Right cardiac atrium (tissue), 5 donors: Measurements from ENCODE around the gene SOX11. TPM values are rescaled to one million over a fixed set of nuclear protein-coding genes. Genes with fewer than 3 reads are reported as not detected.
A peak's percentile ranks its signal among the peaks of the same experiment; 100 is the strongest.

Experiments
- ATAC-seq, 2 donors: fragments of 200-7000 bp; cut with Tn5 transposase; one replicate each; pipeline versions ENCODE4 v1.8.0 to v1.9.1; 2020; ENCODE audit warnings: moderate library complexity in 2 of 2, mild to moderate bottlenecking in 1 of 2
- DNase-seq, 3 donors: peaks; one replicate each; pipeline ENCODE4 v3.0.0-alpha.2; 2020
- H3K27ac ChIP-seq: one replicate; pipeline ENCODE4 v1.5.1; 2013; ENCODE audit warnings: mild to moderate bottlenecking, low read length, control low read depth, moderate library complexity
- H3K27me3 ChIP-seq: one replicate; pipeline ENCODE4 v1.6.1; 2013; ENCODE audit not compliant: control insufficient read depth, insufficient read depth
- H3K4me1 ChIP-seq: one replicate; pipeline ENCODE4 v1.6.1; 2013; ENCODE audit warnings: low read length; ENCODE audit not compliant: control insufficient read depth, insufficient read depth
- H3K4me3 ChIP-seq: one replicate; pipeline ENCODE4 v1.5.1; 2013; ENCODE audit warnings: low read length, control low read depth
- H3K9me3 ChIP-seq: one replicate; pipeline ENCODE4 v1.6.1; 2013; ENCODE audit warnings: low read length; ENCODE audit not compliant: control insufficient read depth
- WGBS: extraction: QIAGEN DNeasy Blood & Tissue Kit; methylation state at CpG from one replicate; pipeline ENCODE4 v1.1.7; 2013; 5-methylcytosine and 5-hydroxymethylcytosine counted together
- intact Hi-C, 4 donors: fragments of 100-400 bp; cut with DNase I; formaldehyde crosslinking; loops; one replicate each; pipeline versions ENCODE4 v1.11.0 to v1.14.0; 2022 to 2023
- polyA plus RNA-seq: library from polyadenylated mRNA; stranded (reverse); fragments of 200-250 nt; gene quantifications from one replicate; pipeline ENCODE4 v1.2.3, GENCODE V29; 2013
- total RNA-seq, 4 donors: library from RNA; stranded (reverse); fragmentation: NEBNext Ultra II Directional; extraction: Animal tissue kit (Norgen Biotek cat#: 25700); gene quantifications; one replicate each; pipeline ENCODE4 v1.2.1, GENCODE V29; 2021
- donor health status: healthy with polysubstance abuse.
- donor health status: DM: no; HTN: yes; CAD: no.
- donor health status: DM: no; HTN: no; CAD: no.
- donor health status: DM: no; HTN: yes; CAD: no; lungs with severe emphysema.
- donor health status: DM: yes; HTN: yes; CAD: no.

The SOX11 gene
- total and polyA plus RNA-seq, 5 donors = 0.22 to 1.1 (median 0.91) TPM

GRCh38 chr2:5700551-5700950 lies 8.4 kb downstream of the SOX11 start:
- Histone ChIP-seq H3K4me1 (no peaks in the 10 kb centered on the region), H3K4me3 (no peak overlapping the region), H3K9me3 (no peaks in the 10 kb centered on the region), H3K27me3 (peaks cover 5% of the 10 kb centered on the region), H3K27ac (no peak overlapping the region)
- WGBS = 93% methylated on average over 5 of the region's 5 CpGs
- no peak for DNase-seq
- ATAC-seq = no peak
- intact Hi-C loops = no loop called here

GRCh38 chr2:5701266-5701665 lies 9.1 kb downstream of the SOX11 start:
- peaks cover 5% of the 10 kb centered on the region for H3K27me3 ChIP-seq
- H3K27ac ChIP-seq = no peak overlapping the region
- H3K4me1 ChIP-seq = no peaks in the 10 kb centered on the region
- DNase-seq = no peak
- ATAC-seq = no peak
- H3K9me3 ChIP-seq = no peaks in the 10 kb centered on the region
- H3K4me3 ChIP-seq = no peak overlapping the region
- WGBS = 67% methylated on average over 3 of the region's 3 CpGs
- intact Hi-C loops = no loop called here

DNA sequence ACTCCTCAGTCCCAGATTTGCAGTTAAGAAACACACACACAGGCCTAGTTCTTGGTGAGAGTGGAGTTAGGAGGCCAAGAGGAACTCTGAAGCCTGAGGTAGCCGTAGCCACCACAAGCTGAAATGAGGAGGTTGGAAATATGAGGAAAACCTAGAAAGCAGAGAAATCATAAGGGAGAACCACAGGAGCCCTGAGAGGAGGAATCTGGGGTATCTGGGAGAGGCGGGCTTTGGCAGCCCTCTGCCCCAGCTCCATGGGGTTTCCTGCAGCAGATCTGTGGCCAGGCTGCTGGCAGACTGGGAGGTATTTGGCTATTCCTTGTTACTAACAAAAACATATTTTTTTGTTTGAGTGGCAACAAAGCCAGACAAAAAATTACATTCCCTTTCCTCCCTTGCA lies 11.0 kb downstream of the SOX11 start:
- no peak for ATAC-seq

DNA sequence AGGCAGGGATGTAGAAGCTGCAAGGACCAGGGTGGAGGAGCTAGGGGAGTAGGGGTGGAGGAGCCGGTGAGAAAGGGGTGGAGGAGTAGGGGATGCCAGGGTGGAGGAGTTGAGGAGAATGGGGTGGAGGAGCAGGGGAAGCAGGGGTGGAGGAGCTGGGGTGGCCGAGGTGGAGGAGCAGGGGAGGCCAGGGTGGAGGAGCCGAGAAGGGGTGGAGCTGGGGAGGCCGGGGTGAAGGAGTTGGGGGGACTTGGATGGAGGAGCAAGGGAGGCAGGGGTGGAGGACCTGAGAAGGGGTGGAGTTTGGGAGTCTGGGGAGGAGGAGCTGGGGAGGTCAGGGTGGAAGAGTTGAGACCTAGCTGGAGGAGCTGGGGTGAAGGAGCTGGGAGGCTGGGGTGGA lies 13.3 kb downstream of the SOX11 start:
- intact Hi-C loops = no loop called here
- WGBS = 94% methylated on average over 4 of the region's 4 CpGs
- Histone ChIP-seq H3K4me1 (no peaks in the 10 kb centered on the region), H3K27ac (no peak overlapping the region), H3K9me3 (no peaks in the 10 kb centered on the region), H3K4me3 (no peak overlapping the region), H3K27me3 (peaks cover 2% of the 10 kb centered on the region)
- ATAC-seq (no peak), DNase-seq (peak in 1 of 3 donors; percentile 53)

More for the DNA sequence above, 11.0 kb downstream of the SOX11 start:
- H3K27ac ChIP-seq = no peak overlapping the region
- DNase-seq = no peak
- no peak overlapping the region for H3K4me3 ChIP-seq
- peaks cover 2% of the 10 kb centered on the region for H3K27me3 ChIP-seq
- 94% methylated on average over 2 of the region's 2 CpGs for WGBS
- intact Hi-C loops = no loop called here
- no peaks in the 10 kb centered on the region for H3K4me1 ChIP-seq
- H3K9me3 ChIP-seq = no peaks in the 10 kb centered on the region

GRCh38 chr2:5706717-5707455 lies 14.7 kb downstream of the SOX11 start:
- Histone ChIP-seq H3K4me3 (no peak overlapping the region), H3K9me3 (no peaks in the 10 kb centered on the region), H3K4me1 (no peaks in the 10 kb centered on the region), H3K27ac (no peak overlapping the region), H3K27me3 (no peaks in the 10 kb centered on the region)
- intact Hi-C loops = no loop called here
- ATAC-seq (peak in 1 of 2 donors; percentile 26), DNase-seq (peak in 2 of 3 donors; percentile 40 to 44)
- 87% methylated on average over 56 of the region's 56 CpGs for WGBS

GRCh38 chr2:5710615-5711014 lies 18.4 kb downstream of the SOX11 start:
- DNase-seq = no peak
- WGBS = 56% methylated on average over 6 of the region's 6 CpGs
- ATAC-seq = no peak
- H3K4me3 ChIP-seq = no peak overlapping the region
- no peaks in the 10 kb centered on the region for H3K9me3 ChIP-seq
- intact Hi-C loops = no loop called here
- H3K27ac ChIP-seq = no peak overlapping the region
- no peaks in the 10 kb centered on the region for H3K4me1 ChIP-seq
- no peaks in the 10 kb centered on the region for H3K27me3 ChIP-seq

DNA sequence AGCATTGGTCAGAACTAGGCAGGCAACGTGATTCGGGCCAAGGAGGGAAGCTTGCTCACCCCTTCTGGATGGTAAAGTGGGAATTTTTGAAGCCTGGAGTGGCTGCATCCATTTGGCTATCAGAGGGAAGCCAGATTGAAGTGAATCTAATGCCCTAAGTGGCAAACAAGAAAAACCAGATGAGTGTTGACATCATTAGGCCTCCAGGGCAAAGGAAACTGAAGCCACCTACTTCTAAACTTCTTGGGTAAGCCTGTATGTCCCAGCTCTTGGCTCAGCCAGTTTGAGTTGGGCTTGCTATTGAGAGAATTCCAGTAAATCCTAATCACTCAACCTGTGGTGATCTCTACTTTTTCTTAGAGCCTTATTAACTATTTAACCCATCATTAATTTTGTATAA lies 20.9 kb downstream of the SOX11 start:
- Histone ChIP-seq H3K27me3 (no peaks in the 10 kb centered on the region), H3K4me3 (no peak overlapping the region), H3K4me1 (no peaks in the 10 kb centered on the region), H3K27ac (no peak overlapping the region), H3K9me3 (no peaks in the 10 kb centered on the region)
- 63% methylated on average over 2 of the region's 2 CpGs for WGBS
- DNase-seq (no peak), ATAC-seq (no peak)
- intact Hi-C loops = no loop called here

GRCh38 chr2:5719629-5720334 lies 27.6 kb downstream of the SOX11 start:
- no peak overlapping the region for H3K4me3 ChIP-seq
- DNase-seq (no peak), ATAC-seq (no peak)
- H3K27me3 ChIP-seq = no peaks in the 10 kb centered on the region
- intact Hi-C loops = no loop called here
- 82% methylated on average over 4 of the region's 4 CpGs for WGBS
- no peaks in the 10 kb centered on the region for H3K9me3 ChIP-seq
- no peak overlapping the region for H3K27ac ChIP-seq
- no peaks in the 10 kb centered on the region for H3K4me1 ChIP-seq

- Histone ChIP-seq H3K9me3 (no peaks in the 10 kb centered on the region), H3K4me3 (no peak overlapping the region), H3K4me1 (no peaks in the 10 kb centered on the region), H3K27ac (no peak overlapping the region), H3K27me3 (no peaks in the 10 kb centered on the region)
- no peak for DNase-seq
- no peak for ATAC-seq
- intact Hi-C loops = no loop called here
- WGBS = 40% methylated on average over 7 of the region's 7 CpGs
These were observed 28.2 kb downstream of the SOX11 start for GRCh38 chr2:5720426-5720825.

- DNase-seq = no peak
- intact Hi-C loops = no loop called here
- Histone ChIP-seq H3K9me3 (no peaks in the 10 kb centered on the region), H3K27ac (no peak overlapping the region), H3K4me3 (no peak overlapping the region), H3K4me1 (no peaks in the 10 kb centered on the region), H3K27me3 (no peaks in the 10 kb centered on the region)
- 91% methylated on average over 5 of the region's 5 CpGs for WGBS
- ATAC-seq = no peak
These were observed 30.1 kb downstream of the SOX11 start for GRCh38 chr2:5722236-5722635.

- intact Hi-C loops = no loop called here
These were observed 31.9 kb downstream of the SOX11 start for GRCh38 chr2:5723791-5724735.

More at GRCh38 chr2:5723791-5724735, 31.9 kb downstream of the SOX11 start:
- WGBS = 80% methylated on average over 17 of the region's 17 CpGs
- Histone ChIP-seq H3K27ac (no peak overlapping the region), H3K4me3 (no peak overlapping the region), H3K4me1 (no peaks in the 10 kb centered on the region), H3K9me3 (no peaks in the 10 kb centered on the region), H3K27me3 (no peaks in the 10 kb centered on the region)
- DNase-seq = no peak
- no peak for ATAC-seq
